PFSK-1 (cell line): ENCODE measurements around the gene RSRC1.

Source experiments
- FOXP2 ChIP-seq: optimal IDR thresholded peaks from 2 replicates; pipeline ENCODE3; 2011; ENCODE audit warnings: borderline replicate concordance, control low read depth, inconsistent platforms; ENCODE audit not compliant: insufficient read depth; ENCODE audit errors: extremely low read length, extremely low read depth
- POLR2AphosphoS5 ChIP-seq: IDR thresholded peaks from 2 replicates; pipeline ENCODE4 v1.6.1; 2012; ENCODE audit warnings: low read depth, mild to moderate bottlenecking, control low read depth, low read length, moderate library complexity
- SIN3A ChIP-seq: IDR thresholded peaks from 2 replicates; pipeline ENCODE4 v1.6.1; 2012; ENCODE audit warnings: mild to moderate bottlenecking, low read length, moderate library complexity, borderline replicate concordance; ENCODE audit not compliant: insufficient read depth
- TAF1 ChIP-seq: IDR thresholded peaks from 2 replicates; pipeline ENCODE4 v1.6.1; 2012; ENCODE audit warnings: low read length, control low read depth, borderline replicate concordance; ENCODE audit not compliant: insufficient read depth
- TF ChIP-seq, protein P1 (sequence below), 2 experiments: IDR thresholded peaks; 2 replicates each; pipeline versions ENCODE4 v1.6.1 to v1.8.0; 2011 to 2012; ENCODE audit warnings: low read depth in 2 of 2, low read length in 2 of 2, control low read depth in 1 of 2, inconsistent platforms in 1 of 2, mild to moderate bottlenecking in 1 of 2, moderate library complexity in 1 of 2; ENCODE audit not compliant: insufficient read depth in 1 of 2

RSRC1 gene

GRCh38 chr3:158210067-158210466, 100.2 kb downstream of the RSRC1 start:
- TF ChIP-seq SIN3A (no peak), POLR2AphosphoS5 (no peak)

DNA sequence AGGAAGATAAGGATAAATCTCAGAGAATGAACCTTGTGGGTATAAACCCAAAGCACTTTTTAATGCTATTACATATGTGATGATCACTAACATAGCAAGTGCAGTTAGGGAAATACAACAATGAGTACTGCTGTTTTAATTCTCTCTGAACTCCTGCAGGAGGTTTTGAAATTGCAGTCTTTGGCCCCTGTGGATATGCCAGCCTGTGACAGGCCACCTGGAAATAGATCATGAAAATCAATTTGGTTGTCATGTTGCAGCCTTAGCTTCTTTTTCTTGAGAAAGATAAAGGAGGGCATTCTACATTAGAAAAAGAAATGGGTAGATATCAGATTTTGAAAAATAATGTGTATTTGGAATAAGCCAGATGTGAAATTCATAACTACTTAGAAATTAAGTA, 103.6 kb downstream of the RSRC1 start:
- TF ChIP-seq, protein P1, sequence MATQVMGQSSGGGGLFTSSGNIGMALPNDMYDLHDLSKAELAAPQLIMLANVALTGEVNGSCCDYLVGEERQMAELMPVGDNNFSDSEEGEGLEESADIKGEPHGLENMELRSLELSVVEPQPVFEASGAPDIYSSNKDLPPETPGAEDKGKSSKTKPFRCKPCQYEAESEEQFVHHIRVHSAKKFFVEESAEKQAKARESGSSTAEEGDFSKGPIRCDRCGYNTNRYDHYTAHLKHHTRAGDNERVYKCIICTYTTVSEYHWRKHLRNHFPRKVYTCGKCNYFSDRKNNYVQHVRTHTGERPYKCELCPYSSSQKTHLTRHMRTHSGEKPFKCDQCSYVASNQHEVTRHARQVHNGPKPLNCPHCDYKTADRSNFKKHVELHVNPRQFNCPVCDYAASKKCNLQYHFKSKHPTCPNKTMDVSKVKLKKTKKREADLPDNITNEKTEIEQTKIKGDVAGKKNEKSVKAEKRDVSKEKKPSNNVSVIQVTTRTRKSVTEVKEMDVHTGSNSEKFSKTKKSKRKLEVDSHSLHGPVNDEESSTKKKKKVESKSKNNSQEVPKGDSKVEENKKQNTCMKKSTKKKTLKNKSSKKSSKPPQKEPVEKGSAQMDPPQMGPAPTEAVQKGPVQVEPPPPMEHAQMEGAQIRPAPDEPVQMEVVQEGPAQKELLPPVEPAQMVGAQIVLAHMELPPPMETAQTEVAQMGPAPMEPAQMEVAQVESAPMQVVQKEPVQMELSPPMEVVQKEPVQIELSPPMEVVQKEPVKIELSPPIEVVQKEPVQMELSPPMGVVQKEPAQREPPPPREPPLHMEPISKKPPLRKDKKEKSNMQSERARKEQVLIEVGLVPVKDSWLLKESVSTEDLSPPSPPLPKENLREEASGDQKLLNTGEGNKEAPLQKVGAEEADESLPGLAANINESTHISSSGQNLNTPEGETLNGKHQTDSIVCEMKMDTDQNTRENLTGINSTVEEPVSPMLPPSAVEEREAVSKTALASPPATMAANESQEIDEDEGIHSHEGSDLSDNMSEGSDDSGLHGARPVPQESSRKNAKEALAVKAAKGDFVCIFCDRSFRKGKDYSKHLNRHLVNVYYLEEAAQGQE (IDR thresholded peaks at IDR 0.05; ENCODE audit: insufficient read depth in 1 of 2, low read depth in 2 of 2, low read length in 2 of 2), result no peak
- TF ChIP-seq TAF1, result no peak
- TF ChIP-seq POLR2AphosphoS5, result no peak
- TF ChIP-seq SIN3A, result no peak
- no peak for TF ChIP-seq FOXP2

- TF ChIP-seq, protein P1 (IDR thresholded peaks at IDR 0.05; ENCODE audit: insufficient read depth in 1 of 2, low read depth in 2 of 2, low read length in 2 of 2), result no peak
- TF ChIP-seq TAF1 (no peak), FOXP2 (no peak), POLR2AphosphoS5 (no peak), SIN3A (no peak)
These were observed 108.1 kb downstream of the RSRC1 start for GRCh38 chr3:158217992-158218391.

DNA sequence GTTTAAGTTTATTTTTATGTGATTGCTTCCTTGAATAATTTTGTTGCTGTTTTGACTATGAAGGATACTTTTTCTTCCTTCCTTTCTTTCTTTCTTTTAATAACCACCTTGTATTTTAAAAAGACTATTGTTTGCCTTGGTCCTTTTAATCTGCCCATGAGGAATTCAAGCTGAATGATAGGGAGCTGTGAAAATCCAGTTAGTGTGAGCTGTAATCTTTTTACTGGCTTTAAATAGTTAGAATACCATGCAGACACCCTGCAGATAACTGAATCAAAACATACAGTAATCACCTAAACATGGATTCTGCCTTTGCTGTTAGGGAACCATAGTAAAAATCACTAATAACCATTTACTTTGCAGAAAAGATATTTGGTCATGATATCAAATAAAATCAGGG, 110.7 kb downstream of the RSRC1 start:
- TF ChIP-seq FOXP2 (no peak), TAF1 (no peak), POLR2AphosphoS5 (no peak), SIN3A (no peak)
- TF ChIP-seq, protein P1 (IDR thresholded peaks at IDR 0.05; ENCODE audit: insufficient read depth in 1 of 2, low read depth in 2 of 2, low read length in 2 of 2), result no peak

DNA sequence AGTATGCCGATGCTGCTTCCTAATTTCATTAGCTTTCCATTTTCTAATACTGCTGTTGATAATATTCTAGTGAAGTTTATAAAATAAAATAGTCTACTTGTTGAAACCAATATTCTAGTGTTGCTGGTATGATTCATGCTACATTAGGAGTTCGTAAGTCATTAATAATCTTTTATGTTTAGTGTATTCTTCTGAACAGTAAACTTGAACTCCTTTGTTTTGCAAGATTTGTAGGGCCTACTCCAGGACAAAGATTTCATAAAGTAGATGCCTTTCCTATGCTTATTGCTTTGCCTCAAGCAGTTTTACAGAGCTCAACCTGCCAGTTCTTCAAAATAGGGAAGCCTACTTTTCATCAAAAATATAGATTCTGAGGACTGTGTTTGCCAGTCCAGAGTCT, 111.5 kb downstream of the RSRC1 start:
- TF ChIP-seq TAF1 (no peak), SIN3A (no peak), FOXP2 (no peak), POLR2AphosphoS5 (no peak)
- TF ChIP-seq, protein P1 (IDR thresholded peaks at IDR 0.05; ENCODE audit: insufficient read depth in 1 of 2, low read depth in 2 of 2, low read length in 2 of 2), result no peak
